Measurements from ENCODE around the gene PIGU.
A peak's percentile ranks its signal among the peaks of the same experiment; 100 is the strongest.

PIGU gene

DNA sequence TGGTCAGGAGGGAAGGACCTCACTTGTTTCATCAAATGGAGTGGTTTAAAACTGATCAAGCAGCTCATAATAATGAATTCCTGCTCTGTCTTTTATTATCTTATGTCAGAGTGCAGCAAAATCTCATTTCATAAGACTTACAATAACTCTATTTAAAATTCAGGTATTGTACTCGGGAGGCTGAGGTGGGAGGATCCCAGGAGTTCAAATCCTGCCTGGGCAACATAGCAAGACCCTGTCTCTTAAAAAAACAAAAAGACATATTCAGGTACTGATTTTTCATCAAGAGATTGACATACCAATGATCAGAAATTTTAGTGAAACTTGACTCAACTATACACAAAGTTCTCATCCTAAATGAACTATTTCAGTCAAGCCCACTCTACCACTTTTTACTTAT is 166.3 kb downstream of the PIGU start:
- Histone ChIP-seq H3K4me1 (ENCODE audit: control insufficient read depth, insufficient read depth, low read length) (no peaks in the 10 kb centered on the region), H3K9me3 (ENCODE audit: control insufficient read depth, insufficient read depth, low read depth, low read length) (no peaks in the 10 kb centered on the region), H3K27ac (ENCODE audit: extremely low read depth, low read depth, low read length) (no peak overlapping the region), H3K4me3 (ENCODE audit: low read depth, low read length) (no peak overlapping the region), H3K36me3 (ENCODE audit: control insufficient read depth in 2 of 2, insufficient read depth in 1 of 2, low read length in 2 of 2) (peaks cover 15 to 50% of the 10 kb centered on the region in 2 experiments; a peak in 2 of 3 replicates)
- ChIA-PET POLR2A (no interaction called here), CTCF (interaction anchor here (0.7 kb wide), 1 partner anchor 197 kb away, joined by 5 read pairs; no protein-coding TSS in a partner anchor)
- TF ChIP-seq ZNF2 (tag by site-specific recombination; IDR thresholded peaks at IDR 0.05) (no peak), ZNF266 (tag by site-specific recombination; IDR thresholded peaks at IDR 0.05; ENCODE audit: low read depth) (no peak), ZNF121 (tag by site-specific recombination; IDR thresholded peaks at IDR 0.05) (peak; percentile 57; the same call in 1 of the 2 replicates), ZSCAN23 (tag by site-specific recombination; IDR thresholded peaks at IDR 0.05) (no peak)

Data from HEK293 (cell line).